HepG2 (cell line): Measurements from ENCODE around the gene AGPAT2. TPM values are rescaled to one million over a fixed set of nuclear protein-coding genes. Genes with fewer than 3 reads are reported as not detected.

Experiments used
- ATAC-seq: fragments of 200-7000 bp; cut with Tn5 transposase; 3 replicates; pipeline ENCODE4 v1.9.1; 2020; ENCODE audit warnings: mild to moderate bottlenecking, moderate library complexity
- BruUV-seq: library from RNA; stranded (reverse); fragments of 400-500 nt; replicated peaks from 2 replicates; lab custom pipeline; 2021; lab: Mats Ljungman, UMichigan
- CTCF ChIA-PET: fragments of 300-600 bp; formaldehyde crosslinking; extraction: SDS; loops from one replicate; lab custom pipeline; 2021; ENCODE audit warnings: low total read pairs, inconsistent platforms, low intra/inter-chr PET ratio; lab: Yijun Ruan, JAX
- POLR2A ChIA-PET: fragments of 350-600 bp; sonication (Branson Sonifier 250); formaldehyde crosslinking; loops from one replicate; lab custom pipeline; 2020; ENCODE audit warnings: antibody characterized with exemption, inconsistent platforms; lab: Yijun Ruan, JAX
- DNase-seq: peaks from one replicate; pipeline ENCODE4 v3.0.0-alpha.2; 2015; ENCODE audit warnings: low spot score
- FAIRE-seq: peaks from 3 replicates; lab custom pipeline; 2011; peaks lifted over from hg19 to GRCh38; lab: Jason Lieb, UNC
- H2AFZ ChIP-seq: one replicate; pipeline ENCODE4 v1.6.1; 2011; ENCODE audit warnings: low read length, inconsistent platforms
- H3K27ac ChIP-seq: fragments of 300-600 bp; 3 replicates; pipeline ENCODE4 v1.8.0; 2011; ENCODE audit warnings: mixed run types, mild to moderate bottlenecking, mixed read lengths, low read length, inconsistent platforms; ENCODE audit not compliant: insufficient read depth; ENCODE audit errors: extremely low read length
- H3K27me3 ChIP-seq, 2 experiments: fragments of 200-600 bp in 1 of 2; 2 replicates in 1 of 2; 3 replicates in 1 of 2; pipeline versions ENCODE4 v1.6.0 to v1.8.0; 2011; ENCODE audit warnings: low read length in 2 of 2, mild to moderate bottlenecking in 2 of 2, moderate library complexity in 2 of 2, inconsistent platforms in 1 of 2; ENCODE audit not compliant: insufficient read depth in 2 of 2, control insufficient read depth in 1 of 2
- H3K36me3 ChIP-seq, 2 experiments: fragments of 200-600 bp in 1 of 2; replicated peaks in 1 of 2; 2 replicates in 1 of 2; 3 replicates in 1 of 2; pipeline versions ENCODE4 v1.5.1 to v1.8.0; 2011; ENCODE audit warnings: low read length in 2 of 2, inconsistent platforms in 1 of 2; ENCODE audit not compliant: insufficient read depth in 2 of 2, control insufficient read depth in 1 of 2
- H3K4me1 ChIP-seq: 2 replicates; pipeline ENCODE4 v1.5.1; 2012; ENCODE audit warnings: low read length, inconsistent platforms; ENCODE audit not compliant: insufficient read depth
- H3K4me2 ChIP-seq: 2 replicates; pipeline ENCODE4 v1.6.0; 2011; ENCODE audit warnings: low read depth, low read length, inconsistent platforms
- H3K4me3 ChIP-seq, 3 experiments: fragments of 200-600 bp in 1 of 3; sonication (generic), shearing (Covaris generic) in 1 of 3; replicated peaks in 1 of 3; 2 replicates each; pipeline ENCODE4 v1.5.1; 2011 to 2016; ENCODE audit warnings: low read length in 3 of 3, inconsistent platforms in 2 of 3, low read depth in 2 of 3, mild to moderate bottlenecking in 2 of 3, control low read depth in 1 of 3, mixed read lengths in 1 of 3; ENCODE audit not compliant: insufficient read depth in 1 of 3
- H3K79me2 ChIP-seq: one replicate; pipeline ENCODE4 v1.6.1; 2011; ENCODE audit warnings: low read length, inconsistent platforms; ENCODE audit not compliant: insufficient read depth
- H3K9ac ChIP-seq: 2 replicates; pipeline ENCODE4 v1.6.0; 2011; ENCODE audit warnings: mild to moderate bottlenecking, low read depth, low read length, inconsistent platforms; ENCODE audit not compliant: insufficient read depth
- H3K9me3 ChIP-seq: 2 replicates; pipeline ENCODE4 v1.5.1; 2012; ENCODE audit warnings: mild to moderate bottlenecking, low read length
- H4K20me1 ChIP-seq: 2 replicates; pipeline ENCODE4 v1.6.0; 2011; ENCODE audit warnings: inconsistent platforms, mild to moderate bottlenecking, low read length, moderate library complexity; ENCODE audit not compliant: insufficient read depth
- ARHGAP35 ChIP-seq: sonication (generic); formaldehyde crosslinking; IDR thresholded peaks from 2 replicates; pipeline ENCODE4 v1.9.0; 2022; ENCODE audit warnings: mild to moderate bottlenecking, inconsistent platforms, moderate library complexity, missing genetic modification reagents, borderline replicate concordance
- DRAP1 ChIP-seq: IDR thresholded peaks from 2 replicates; pipeline ENCODE4 v1.6.1; 2016; ENCODE audit warnings: missing genetic modification reagents, missing compliant biosample characterization
- ETS1 ChIP-seq: sonication (generic); formaldehyde crosslinking; IDR thresholded peaks from 2 replicates; pipeline ENCODE4 v1.4.0; 2020; ENCODE audit warnings: missing genetic modification reagents
- GZF1 ChIP-seq: sonication (generic); formaldehyde crosslinking; IDR thresholded peaks from 2 replicates; pipeline ENCODE4 v1.5.1; 2020; ENCODE audit warnings: mild to moderate bottlenecking, missing genetic modification reagents
- MAFF ChIP-seq: IDR thresholded peaks from 2 replicates; pipeline ENCODE4 v1.6.1; 2011; ENCODE audit warnings: low read depth, low read length, improper control_type of control experiment
- MXI1 ChIP-seq: IDR thresholded peaks from 3 replicates; pipeline ENCODE4 v1.6.1; 2012; ENCODE audit warnings: low read depth, low read length, inconsistent platforms, borderline replicate concordance
- NCOA5 ChIP-seq: sonication (generic); formaldehyde crosslinking; IDR thresholded peaks from 2 replicates; pipeline ENCODE4 v1.4.0; 2020; ENCODE audit warnings: missing genetic modification reagents
- NPAS2 ChIP-seq: sonication (generic); formaldehyde crosslinking; IDR thresholded peaks from 2 replicates; pipeline ENCODE4 v1.8.0; 2022; ENCODE audit warnings: mild to moderate bottlenecking, missing genetic modification reagents, borderline replicate concordance
- SALL2 ChIP-seq: sonication (generic); formaldehyde crosslinking; IDR thresholded peaks from 2 replicates; pipeline ENCODE4 v1.8.1; 2023; ENCODE audit warnings: mild to moderate bottlenecking, missing genetic modification reagents, inconsistent platforms
- SP140L ChIP-seq: sonication (generic); formaldehyde crosslinking; IDR thresholded peaks from 2 replicates; pipeline ENCODE4 v1.4.0; 2020; ENCODE audit warnings: missing genetic modification reagents, borderline replicate concordance
- SSRP1 ChIP-seq: IDR thresholded peaks from 2 replicates; pipeline ENCODE4 v1.6.1; 2016; ENCODE audit warnings: control low read depth
- ZBTB1 ChIP-seq: sonication (generic); formaldehyde crosslinking; IDR thresholded peaks from 2 replicates; pipeline ENCODE4 v1.4.0; 2020; ENCODE audit warnings: missing genetic modification reagents, borderline replicate concordance
- ZNF335 ChIP-seq: sonication (generic); formaldehyde crosslinking; IDR thresholded peaks from 2 replicates; pipeline ENCODE4 v1.4.0; 2020; ENCODE audit warnings: missing genetic modification reagents
- ZNF850 ChIP-seq: sonication (generic); formaldehyde crosslinking; conservative IDR thresholded peaks from 2 replicates; pipeline ENCODE4 v1.9.0; 2021; ENCODE audit warnings: mild to moderate bottlenecking, missing genetic modification reagents
- WGBS: methylation state at CpG from one replicate; pipeline ENCODE4 v1.1.6; 2017; ENCODE audit warnings: low lambda C conversion rate; 5-methylcytosine and 5-hydroxymethylcytosine counted together
- in situ Hi-C: cut with HindIII; loops from 2 replicates; pipeline ENCODE4 v1.10.0; 2017; ENCODE audit warnings: low pct_unique_long_range_greater_than_20kb; ENCODE audit not compliant: extremely low pct_ligation_motif_present
- intact Hi-C: fragments of 100-400 bp; cut with micrococcal nuclease; formaldehyde crosslinking; loops from one replicate; pipeline ENCODE4 v1.10.0; 2022; ENCODE audit not compliant: unreplicated experiment
- polyA plus RNA-seq, 8 experiments: library from polyadenylated mRNA; depleted of rRNA in 3 of 8; stranded (reverse) in 7 of 8; unstranded in 1 of 8; fragments of >200 nt; fragmentation: Illumina TruSeq in 4 of 8; extraction: Trizol in 4 of 8; gene quantifications; 2 replicates each; pipeline versions ENCODE4 v1.2.1 to v1.2.3, GENCODE V29; 2011 to 2016; ENCODE audit warnings: low read depth in 4 of 8, missing spikeins in 1 of 8, mixed read lengths in 1 of 8; ENCODE audit not compliant: insufficient read depth in 1 of 8
- total RNA-seq, 5 experiments: library from RNA; depleted of rRNA; stranded (reverse); fragments of >200 nt; fragmentation: Illumina TruSeq; extraction: Trizol; gene quantifications; 2 replicates each; pipeline ENCODE4 v1.2.3, GENCODE V29; 2016; ENCODE audit warnings: low read depth in 1 of 5

AGPAT2 gene
- total and polyA plus RNA-seq, 2 of the 13 experiments (the other 11 are each of a cell fraction or from before 2014, with no cell fraction given), result 3.9 to 25.8 TPM

- DNase-seq, result no peak
- CTCF ChIA-PET, result no interaction called here
- H2AFZ ChIP-seq, result no peak overlapping the region
- H3K4me1 ChIP-seq, result peaks cover 22% of the 10 kb centered on the region
- no peaks in the 10 kb centered on the region for H4K20me1 ChIP-seq
- ATAC-seq, result no peak
- no TSS peak for BruUV-seq
- 83% methylated on average over 9 of the region's 10 CpGs for WGBS
- in situ Hi-C loops (no loop called here), intact Hi-C loops (no loop called here)
- H3K79me2 ChIP-seq, result no peaks in the 10 kb centered on the region
- H3K36me3 ChIP-seq, result no peaks in the 10 kb centered on the region
- FAIRE-seq, result no peak
- TF ChIP-seq SALL2 (CRISPR knock-in tag), result no peak
- no peak for TF ChIP-seq ZNF335 (CRISPR knock-in tag)
- H3K9me3 ChIP-seq, result no peaks in the 10 kb centered on the region
- POLR2A ChIA-PET, result no interaction called here
- no peak overlapping the region for H3K4me2 ChIP-seq
- H3K27ac ChIP-seq, result no peak overlapping the region
- no peak overlapping the region for H3K4me3 ChIP-seq
- H3K9ac ChIP-seq, result no peak overlapping the region
- peaks cover 14 to 42% of the 10 kb centered on the region in 2 experiments; a peak in 4 of 5 replicates for H3K27me3 ChIP-seq
Measured at GRCh38 chr9:136650648-136651047, 36.6 kb downstream of the AGPAT2 start.

GRCh38 chr9:136650021-136650420, 37.2 kb downstream of the AGPAT2 start:
- H4K20me1 ChIP-seq, result no peaks in the 10 kb centered on the region
- ChIA-PET POLR2A (no interaction called here), CTCF (no interaction called here)
- no TSS peak for BruUV-seq
- H2AFZ ChIP-seq, result no peak overlapping the region
- no peak overlapping the region for H3K9ac ChIP-seq
- H3K27me3 ChIP-seq, result peaks cover 8 to 36% of the 10 kb centered on the region in 2 experiments; a peak in 4 of 5 replicates
- WGBS, result 64% methylated on average over 8 of the region's 8 CpGs
- intact Hi-C loops, result no loop called here
- DNase-seq (no peak), FAIRE-seq (no peak), ATAC-seq (no peak)
- H3K9me3 ChIP-seq, result no peaks in the 10 kb centered on the region
- in situ Hi-C loops, result no loop called here
- H3K27ac ChIP-seq, result no peak overlapping the region
- H3K79me2 ChIP-seq, result no peaks in the 10 kb centered on the region
- H3K36me3 ChIP-seq, result no peaks in the 10 kb centered on the region
- no peak overlapping the region for H3K4me3 ChIP-seq
- H3K4me2 ChIP-seq, result no peak overlapping the region
- peaks cover 22% of the 10 kb centered on the region for H3K4me1 ChIP-seq
- TF ChIP-seq GZF1 (CRISPR knock-in tag) (no peak), NCOA5 (CRISPR knock-in tag) (no peak), ZBTB1 (CRISPR knock-in tag) (no peak), ETS1 (CRISPR knock-in tag) (no peak), NPAS2 (CRISPR knock-in tag) (no peak), ZNF850 (CRISPR knock-in tag) (no peak), ARHGAP35 (CRISPR knock-in tag) (no peak), DRAP1 (CRISPR knock-in tag) (no peak), SSRP1 (CRISPR knock-in tag) (no peak), MAFF (no peak), MXI1 (no peak), SP140L (CRISPR knock-in tag) (no peak)
